ENCODE measurements around the gene MATN3.
"Not testable (repeated sequence)": the region's sequence is repeated elsewhere in the genome, so short reads cannot be mapped to it uniquely, and the experiment has no call there.

Gene MATN3

GRCh38 chr2:20012282-20013125 lies at the start of gene MATN3:
Gene MATN3 (minus strand): TSS chr2:20012668. CDS start chr2:20012631, 37 bp downstream.
- DNase-seq (ENCODE audit: low spot score), result peak; percentile 10

- no peak for DNase-seq (ENCODE audit: low spot score)
Measured at GRCh38 chr2:20061940-20062339, 49.5 kb upstream of the MATN3 start.

GRCh38 chr2:20061476-20061875 lies 49.0 kb upstream of the MATN3 start:
- no peak for DNase-seq (ENCODE audit: low spot score)

- DNase-seq (ENCODE audit: low spot score), result no peak
Measured at GRCh38 chr2:20060106-20060505, 47.6 kb upstream of the MATN3 start.

GRCh38 chr2:20057268-20057667 lies 44.8 kb upstream of the MATN3 start:
- DNase-seq (ENCODE audit: low spot score), result no peak

GRCh38 chr2:20054931-20055330 lies 42.5 kb upstream of the MATN3 start:
- DNase-seq (ENCODE audit: low spot score), result no peak

GRCh38 chr2:20054119-20054518 lies 41.7 kb upstream of the MATN3 start:
- no peak for DNase-seq (ENCODE audit: low spot score)

- DNase-seq (ENCODE audit: low spot score), result no peak
Measured at GRCh38 chr2:20052861-20053281, 40.4 kb upstream of the MATN3 start.

- DNase-seq (ENCODE audit: low spot score), result no peak
Measured at GRCh38 chr2:20052229-20052851, 39.9 kb upstream of the MATN3 start.

GRCh38 chr2:20051532-20052228 lies 39.2 kb upstream of the MATN3 start, which contains the start of gene LAPTM4A:
Gene LAPTM4A (minus strand): TSS chr2:20051628. CDS start chr2:20051520, 108 bp downstream.
- peak; percentile 99 for DNase-seq (ENCODE audit: low spot score)

- DNase-seq (ENCODE audit: low spot score), result peak; percentile 41
Measured at GRCh38 chr2:20050646-20051531, 38.4 kb upstream of the MATN3 start.

GRCh38 chr2:20050104-20050645 lies 37.7 kb upstream of the MATN3 start:
- peak; percentile 36 for DNase-seq (ENCODE audit: low spot score)

GRCh38 chr2:20049637-20050036 lies 37.2 kb upstream of the MATN3 start:
- DNase-seq (ENCODE audit: low spot score), result no peak

GRCh38 chr2:20048488-20049448 lies 36.3 kb upstream of the MATN3 start:
- DNase-seq (ENCODE audit: low spot score), result no peak

- not testable (repeated sequence) for DNase-seq (ENCODE audit: low spot score)
Measured at GRCh38 chr2:20045712-20046292, 33.3 kb upstream of the MATN3 start.

GRCh38 chr2:20044778-20045177 lies 32.3 kb upstream of the MATN3 start:
- DNase-seq (ENCODE audit: low spot score), result no peak

GRCh38 chr2:20042531-20042930 lies 30.1 kb upstream of the MATN3 start:
- DNase-seq (ENCODE audit: low spot score), result no peak

- no peak for DNase-seq (ENCODE audit: low spot score)
Measured at GRCh38 chr2:20040489-20041172, 28.2 kb upstream of the MATN3 start.

- no peak for DNase-seq (ENCODE audit: low spot score)
Measured at GRCh38 chr2:20037660-20038059, 25.2 kb upstream of the MATN3 start.

All from germinal center (tissue), 1 donor.